Stimulated activated CD4-positive, alpha-beta T cell treated with anti-CD3 and anti-CD28 coated beads, Interleukin-4, amount 100 ng/mL, for 1 hour (primary cell): Measurements from ENCODE around the gene ZNF81.
"Not testable (repeated sequence)": the region's sequence is repeated elsewhere in the genome, so short reads cannot be mapped to it uniquely, and the experiment has no call there.

Source experiments
- DNase-seq: peaks from one replicate; pipeline ENCODE4 v3.0.0-alpha.2; 2020

ZNF81 gene

GRCh38 chrX:47936940-47937317 lies 100.2 kb downstream of the ZNF81 start:
- DNase-seq, result no peak

DNA sequence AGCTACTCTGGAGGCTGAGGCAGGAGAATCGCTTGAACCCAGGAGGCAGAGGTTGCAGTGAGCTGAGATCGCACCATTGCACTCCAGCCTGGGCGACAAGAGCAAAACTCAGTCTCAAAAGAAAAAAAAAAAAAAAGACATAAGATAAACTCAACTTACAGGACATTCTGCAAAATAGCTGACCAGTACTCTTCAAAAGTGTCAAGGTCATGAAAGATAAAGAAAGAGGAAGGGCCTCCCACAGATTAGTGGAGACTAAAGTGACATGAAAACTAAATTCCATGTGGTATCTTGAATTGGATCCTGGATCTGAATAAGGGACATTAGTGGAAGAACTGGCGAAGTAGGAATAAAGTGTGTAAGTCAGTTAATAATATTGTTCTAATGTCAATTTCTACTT lies 103.7 kb downstream of the ZNF81 start:
- no peak for DNase-seq

DNA sequence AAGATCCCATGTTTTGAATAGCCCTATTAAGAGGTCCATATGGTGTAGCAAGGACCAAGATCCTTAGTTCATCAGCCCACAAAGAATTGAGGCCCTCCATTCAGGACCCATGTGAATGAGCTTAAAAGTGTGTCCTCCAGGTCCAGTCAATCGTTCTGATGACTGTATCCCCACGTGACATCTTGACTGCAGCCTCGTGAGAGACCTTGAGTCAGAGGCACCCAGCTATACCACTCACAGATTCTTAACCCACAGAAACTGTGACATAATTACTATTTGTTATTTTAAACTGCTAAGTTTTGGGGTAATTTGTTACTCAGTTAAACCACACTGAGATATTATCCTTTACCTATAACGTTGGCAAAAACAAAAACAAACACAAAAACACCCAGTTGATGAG lies 104.7 kb downstream of the ZNF81 start:
- no peak for DNase-seq

DNA sequence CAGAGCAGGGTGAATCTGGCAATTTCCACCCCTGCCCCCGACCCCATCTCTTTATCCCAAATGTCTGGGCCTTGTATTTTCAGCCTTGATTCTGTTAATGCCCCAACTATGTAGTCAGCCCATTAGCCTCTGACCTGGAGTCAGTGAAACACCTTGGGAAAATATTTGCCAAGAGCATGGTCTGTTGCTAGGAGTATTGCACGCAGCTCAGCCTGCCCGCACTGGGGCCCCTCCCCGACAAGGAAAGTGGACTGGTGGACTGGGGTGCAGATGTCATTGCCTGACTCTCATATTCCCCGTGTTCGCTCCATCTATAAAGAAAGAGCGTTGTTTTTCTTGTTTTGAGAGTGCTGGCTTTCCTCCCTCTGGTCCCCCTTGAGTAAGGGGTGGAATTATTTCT lies 118.6 kb downstream of the ZNF81 start:
- DNase-seq, result not testable (repeated sequence)

DNA sequence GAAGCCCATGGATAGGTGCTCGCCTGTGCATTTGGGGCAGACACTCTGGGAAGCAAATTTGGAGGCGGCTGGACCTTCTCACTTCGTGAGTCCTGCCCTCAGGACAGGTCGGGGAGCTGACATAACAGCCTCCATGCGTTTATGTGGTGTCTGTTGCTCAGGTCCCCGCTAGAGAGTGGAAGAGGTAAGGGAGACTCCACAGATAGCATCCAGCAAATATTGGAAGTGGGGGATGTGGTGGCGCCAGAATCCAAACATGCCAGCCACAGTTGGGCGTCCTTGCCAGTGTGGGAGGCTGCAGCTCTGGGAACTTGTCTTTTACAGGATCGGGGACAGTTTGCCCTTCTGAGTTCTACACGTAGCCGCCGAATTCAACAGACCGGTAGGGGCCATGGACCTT lies 119.3 kb downstream of the ZNF81 start:
- DNase-seq, result no peak

DNA sequence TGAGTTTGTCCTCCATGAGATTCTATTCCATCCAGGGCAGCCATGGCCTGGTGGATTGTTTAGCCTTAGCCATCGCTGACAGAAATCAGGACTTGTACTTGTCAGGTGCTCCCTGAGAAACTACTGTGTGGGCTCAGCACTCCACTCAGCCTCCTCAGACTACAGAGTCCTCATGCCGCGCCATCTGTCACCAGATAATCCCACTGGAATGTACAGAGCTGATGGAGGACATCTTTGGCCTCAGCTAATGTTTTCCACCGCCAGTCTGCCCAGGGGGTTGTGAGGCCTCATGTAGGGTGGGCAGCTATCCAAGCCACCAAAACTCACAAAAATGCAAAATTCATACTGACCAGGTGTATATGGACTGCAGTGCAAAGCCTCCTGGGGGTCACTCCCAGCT lies 121.5 kb downstream of the ZNF81 start:
- DNase-seq, result not testable (repeated sequence)

DNA sequence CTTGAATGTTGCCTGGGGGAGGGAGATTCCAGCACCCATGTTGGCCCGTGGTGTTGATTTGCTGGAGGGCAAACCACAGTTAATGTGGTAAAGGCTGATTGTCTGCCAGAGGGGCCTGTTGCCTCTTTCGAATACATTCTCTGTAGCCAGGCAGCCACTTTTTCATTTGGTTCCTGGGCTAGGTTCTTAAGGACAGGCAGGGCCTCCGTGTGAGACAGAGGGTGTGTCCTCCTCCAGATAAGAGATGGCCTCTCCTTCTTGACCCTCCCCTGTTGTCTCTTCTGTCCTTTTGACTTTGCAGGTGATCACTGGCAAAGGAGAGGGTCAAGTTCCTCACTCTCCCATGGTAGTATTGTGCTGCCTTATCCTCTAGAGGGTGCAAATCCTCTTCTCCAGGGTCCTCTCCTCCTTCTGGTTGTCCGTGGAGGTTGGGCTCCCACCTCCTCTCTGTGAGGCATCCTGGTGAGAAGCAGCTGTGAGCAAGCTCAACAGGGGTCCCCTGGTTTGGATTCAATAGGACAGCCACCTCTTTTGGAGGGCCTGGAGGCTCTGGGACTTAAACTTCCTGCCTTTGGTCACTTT lies 122.2 kb downstream of the ZNF81 start:
- DNase-seq, result peak; percentile 5

DNA sequence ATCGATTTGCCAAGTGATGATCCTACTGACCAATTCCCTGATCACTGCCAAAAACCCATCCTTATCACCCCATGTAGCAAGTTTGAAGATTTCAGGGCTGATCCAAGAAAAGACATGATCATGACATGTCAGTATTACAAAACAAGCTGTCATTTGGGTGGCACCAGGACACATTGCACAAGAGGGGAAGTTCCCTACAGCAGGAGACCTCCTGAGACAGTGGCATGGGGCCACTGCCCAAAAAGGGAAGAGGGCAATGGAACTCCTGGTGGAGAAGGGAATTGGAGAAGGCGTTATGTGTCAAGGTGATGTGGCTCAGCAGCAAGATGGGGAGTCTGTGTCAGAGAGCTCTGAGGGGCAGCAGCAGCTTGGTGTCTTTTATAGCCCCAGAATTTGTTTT lies 123.7 kb downstream of the ZNF81 start:
- no peak for DNase-seq

GRCh38 chrX:47961830-47962229 lies 125.1 kb downstream of the ZNF81 start:
- DNase-seq, result not testable (repeated sequence)

DNA sequence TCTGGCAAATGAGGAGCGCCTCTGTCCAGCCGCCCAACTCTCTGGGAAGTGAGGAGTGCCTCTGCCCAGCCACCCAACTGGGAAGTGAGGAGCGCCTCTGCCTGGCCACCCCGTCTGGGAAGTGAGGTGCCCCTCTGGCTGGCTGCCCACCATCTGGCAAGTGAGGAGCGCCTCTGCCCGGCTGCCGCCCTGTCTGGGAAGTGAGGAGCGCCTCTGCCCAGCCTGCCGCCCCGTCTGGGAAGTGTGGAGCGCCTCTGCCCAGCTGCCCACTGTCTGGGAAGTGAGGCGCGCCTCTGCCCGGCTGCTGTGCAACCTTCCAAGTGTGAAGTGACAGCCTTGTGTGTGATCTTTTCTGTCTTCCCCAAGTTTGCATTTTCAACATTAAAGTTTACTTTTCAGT lies 128.8 kb downstream of the ZNF81 start:
- DNase-seq, result not testable (repeated sequence)
